NCI-H2227 treated with DMSO at 0.1 percent for 48 hours (cell line): Measurements from ENCODE around the gene BTG1.

ENCODE experiments used
- DNase-seq: peaks from one replicate; lab custom pipeline; 2025; lab: John Stamatoyannopoulos, UW

The BTG1 gene

DNA sequence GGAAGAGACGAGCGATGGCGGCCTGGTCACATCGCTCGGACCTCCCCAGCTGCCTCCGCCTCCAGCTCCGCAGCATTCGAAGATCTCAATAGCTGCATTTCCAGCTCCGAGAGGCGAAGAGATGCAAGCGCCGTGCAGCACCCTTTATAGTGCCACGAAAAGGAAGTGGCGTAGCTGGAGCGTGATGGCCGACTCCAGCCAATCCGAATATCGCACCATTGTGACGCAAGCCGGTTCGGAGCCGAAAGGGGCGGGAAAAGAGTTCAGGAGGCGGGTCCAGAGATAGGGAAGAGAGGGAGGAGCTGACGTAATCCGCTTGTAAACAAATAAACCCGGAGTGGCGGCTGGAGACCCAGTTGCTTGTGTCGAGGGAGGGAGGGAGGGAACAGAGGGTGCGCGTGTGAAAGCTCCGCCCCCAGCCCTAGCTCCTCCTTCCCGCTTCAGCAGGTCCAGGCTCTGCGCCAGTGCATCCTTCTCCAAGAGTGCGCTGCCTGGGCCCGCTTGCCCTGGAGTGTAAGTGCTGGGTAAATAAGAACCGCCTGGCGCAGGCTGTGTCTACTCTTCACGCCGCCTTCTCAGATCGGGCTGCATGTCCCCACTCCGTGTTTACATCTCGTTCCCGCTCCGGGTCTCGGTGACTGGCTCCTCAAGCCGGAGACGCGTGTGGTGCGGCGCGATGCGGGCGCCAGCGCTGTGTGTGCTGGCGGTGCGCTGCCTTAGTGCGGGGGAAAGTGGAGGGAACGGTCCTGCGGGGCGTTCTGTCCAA, at the start of gene BTG1:
BTG1 (minus strand) TSS at position 116 of the 766 bp plus-strand sequence. CDS start 311 bp downstream, outside the sequence.
- DNase-seq: peak; percentile 99

- no peak for DNase-seq
These were observed 48.9 kb upstream of the BTG1 start for GRCh38 chr12:92194561-92194960.

DNA sequence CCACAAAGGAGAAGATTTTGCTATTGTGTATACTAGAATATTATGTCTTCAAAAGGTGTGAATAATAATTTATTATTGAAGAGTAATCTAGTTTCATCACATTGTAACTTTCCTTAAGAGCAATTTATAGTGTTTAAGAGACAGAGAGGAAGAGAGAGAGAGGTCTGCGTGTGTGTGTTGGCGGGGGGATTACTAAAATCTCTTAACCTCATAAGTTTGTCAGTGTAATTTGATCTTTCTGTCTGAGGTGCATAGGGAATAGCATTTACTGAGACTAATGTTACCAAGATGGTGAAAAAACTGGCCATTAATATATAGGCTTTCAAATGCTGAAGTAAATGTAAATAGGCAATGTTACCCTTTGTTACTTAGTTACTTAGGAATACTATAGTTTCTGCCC, 48.2 kb upstream of the BTG1 start:
- DNase-seq: no peak

DNA sequence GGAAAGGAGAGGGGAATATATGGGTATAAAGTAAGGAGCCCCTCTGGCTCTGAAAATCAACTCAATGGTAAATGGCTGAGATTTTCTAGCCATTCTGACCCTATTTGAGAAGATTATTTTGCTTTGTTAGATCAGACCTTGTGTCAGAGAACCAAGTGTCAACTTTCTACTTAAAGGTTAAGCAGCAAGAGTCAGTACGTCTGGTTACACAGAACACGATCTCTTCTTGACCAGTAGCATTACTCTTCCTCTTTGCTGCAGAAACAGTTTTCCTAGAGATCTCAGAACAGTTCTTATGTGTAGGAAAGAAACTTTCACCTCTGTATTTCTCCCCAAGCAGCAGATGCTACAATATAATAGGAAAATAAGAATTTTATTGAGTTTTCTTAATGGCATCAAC, 47.4 kb upstream of the BTG1 start:
- no peak for DNase-seq

DNA sequence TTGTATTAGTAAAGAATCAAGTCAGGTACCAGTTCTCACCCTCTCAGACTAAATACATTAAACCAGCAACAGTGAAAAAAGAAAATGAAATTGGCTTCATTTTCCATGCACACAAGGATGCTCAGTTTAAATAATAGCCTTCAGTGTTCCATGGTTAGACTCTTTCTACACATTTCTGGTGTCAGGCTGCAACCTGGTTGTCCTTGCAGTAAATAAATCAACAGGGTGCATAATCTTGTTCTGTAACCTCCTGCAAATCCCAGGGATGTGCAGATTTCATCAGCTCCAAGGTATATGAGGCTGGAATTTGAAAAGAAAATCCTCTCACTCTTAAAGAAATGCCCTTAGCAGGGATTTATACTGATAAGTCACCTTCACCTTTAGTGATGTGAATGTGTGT, 46.7 kb upstream of the BTG1 start:
- DNase-seq: no peak

DNA sequence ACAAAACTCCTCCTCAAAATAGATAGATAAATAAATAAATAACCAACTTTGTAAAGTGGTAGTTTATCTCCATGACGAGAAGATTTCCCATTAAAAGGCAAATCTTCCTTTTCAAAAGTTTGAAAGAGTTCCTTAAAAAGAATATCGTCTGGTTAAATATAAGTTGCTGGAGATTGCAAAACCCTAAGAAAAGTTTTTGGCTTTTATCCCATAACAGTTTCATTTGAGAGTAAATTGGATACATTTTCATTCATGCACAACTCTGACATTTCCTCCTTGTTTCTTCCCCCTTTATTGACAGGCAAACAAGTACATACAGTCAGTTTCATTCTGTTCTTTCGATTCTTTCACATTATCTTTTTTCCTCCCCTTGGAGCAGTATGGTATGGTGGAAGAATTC, 45.4 kb upstream of the BTG1 start:
- no peak for DNase-seq

- DNase-seq: no peak
These were observed 43.0 kb upstream of the BTG1 start for GRCh38 chr12:92188517-92189188.

GRCh38 chr12:92186038-92186470, 40.4 kb upstream of the BTG1 start:
- DNase-seq: no peak

DNA sequence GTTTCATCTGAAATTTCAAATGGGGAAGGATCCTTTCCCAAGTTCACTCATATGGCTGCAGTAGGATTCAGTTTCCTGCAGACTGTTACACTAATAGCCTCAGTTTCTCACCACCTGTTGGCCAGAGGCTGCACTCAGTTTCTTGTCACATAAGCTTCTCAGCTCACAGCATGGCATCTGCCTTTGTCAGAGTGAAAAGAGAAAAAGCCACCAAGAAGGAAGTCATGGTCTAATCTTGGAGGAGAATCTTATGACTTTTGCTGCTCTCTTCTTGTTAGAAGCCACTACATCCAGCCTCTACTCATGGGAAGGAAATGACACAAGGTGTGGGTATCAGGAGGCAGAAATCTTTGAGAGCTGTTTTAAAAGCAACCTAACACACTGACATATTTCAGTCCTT, 39.4 kb upstream of the BTG1 start:
- no peak for DNase-seq

DNA sequence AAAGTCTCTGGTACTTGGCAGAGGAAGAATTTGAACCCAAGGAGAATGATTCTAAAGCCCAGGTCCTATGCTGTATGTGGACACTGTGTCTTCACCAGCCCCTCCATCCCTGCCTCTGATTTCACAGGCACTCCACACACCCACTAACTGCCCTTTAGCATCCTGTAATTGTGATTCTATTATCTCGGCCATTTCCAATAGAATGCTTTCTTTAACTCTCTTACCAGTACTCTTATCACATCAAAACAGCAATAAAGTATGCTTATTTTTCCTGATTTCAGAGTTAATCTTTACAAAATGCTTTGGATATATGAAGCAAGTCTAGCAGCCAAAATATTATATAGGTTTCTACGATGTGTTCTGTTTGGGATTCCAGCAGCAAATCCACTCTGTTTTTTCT, 37.9 kb upstream of the BTG1 start:
- DNase-seq: peak; percentile 10

DNA sequence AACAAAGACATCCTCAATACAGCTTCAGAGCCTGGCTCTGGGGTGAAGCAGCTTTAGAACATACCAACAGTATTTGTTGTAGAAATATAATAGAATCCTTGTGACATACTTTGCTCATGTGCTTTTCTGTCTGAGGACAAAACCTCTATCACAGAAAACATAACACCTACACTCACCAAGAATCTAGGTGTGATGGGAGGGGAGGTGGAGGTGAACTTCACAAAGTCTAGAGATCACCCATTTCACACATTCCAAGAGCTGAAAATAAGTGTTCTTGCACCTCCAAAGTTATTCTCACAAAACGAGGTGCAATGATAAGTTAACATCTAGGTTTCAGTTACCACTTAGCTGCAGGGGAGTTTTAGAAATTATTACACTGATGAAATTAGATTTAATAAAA, 32.7 kb upstream of the BTG1 start:
- DNase-seq: no peak

GRCh38 chr12:92176646-92177045, 31.0 kb upstream of the BTG1 start:
- no peak for DNase-seq

- DNase-seq: no peak
These were observed 30.3 kb upstream of the BTG1 start for GRCh38 chr12:92175961-92176360.

DNA sequence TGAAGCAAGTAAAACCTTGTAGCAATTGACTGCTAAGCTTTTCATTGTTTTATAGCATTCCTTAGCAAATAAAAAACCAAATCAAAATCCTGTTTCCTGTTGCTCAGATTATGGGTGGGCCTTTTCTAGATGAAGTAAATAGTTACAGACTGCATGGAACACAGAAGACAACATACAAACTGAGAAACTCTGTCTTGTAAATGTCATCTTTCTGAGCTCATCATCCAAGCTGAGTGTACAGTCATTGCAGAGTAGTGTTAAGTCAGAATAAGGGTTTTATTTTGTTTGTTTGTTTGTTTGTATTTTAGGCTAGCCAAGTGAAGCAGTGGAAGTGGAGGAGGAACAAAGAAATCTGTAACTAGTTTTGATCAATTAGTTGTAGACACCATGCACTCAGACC, 24.4 kb upstream of the BTG1 start:
- no peak for DNase-seq

DNA sequence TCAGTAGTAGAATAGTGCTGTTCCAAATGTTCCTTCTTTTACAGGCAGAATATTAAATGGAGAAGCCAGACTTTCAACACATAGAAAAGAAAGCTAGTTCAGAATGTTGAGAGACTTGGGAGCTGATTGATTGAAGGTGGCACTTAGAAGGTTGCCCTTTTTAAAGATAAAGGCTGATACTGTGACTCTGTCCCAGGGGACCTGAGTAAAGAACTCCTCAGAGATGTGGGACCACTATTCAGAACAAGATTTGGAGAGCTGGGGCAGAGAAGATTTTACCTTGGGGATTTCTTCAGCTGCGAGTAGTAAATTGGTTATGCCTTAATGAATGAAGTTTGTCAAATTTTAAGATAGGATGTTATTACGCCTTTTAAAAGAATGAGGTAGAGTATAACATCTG, 21.4 kb upstream of the BTG1 start:
- no peak for DNase-seq

- DNase-seq: no peak
These were observed 19.1 kb upstream of the BTG1 start for GRCh38 chr12:92164712-92165111.

- DNase-seq: no peak
These were observed 16.4 kb upstream of the BTG1 start for GRCh38 chr12:92162079-92162478.

DNA sequence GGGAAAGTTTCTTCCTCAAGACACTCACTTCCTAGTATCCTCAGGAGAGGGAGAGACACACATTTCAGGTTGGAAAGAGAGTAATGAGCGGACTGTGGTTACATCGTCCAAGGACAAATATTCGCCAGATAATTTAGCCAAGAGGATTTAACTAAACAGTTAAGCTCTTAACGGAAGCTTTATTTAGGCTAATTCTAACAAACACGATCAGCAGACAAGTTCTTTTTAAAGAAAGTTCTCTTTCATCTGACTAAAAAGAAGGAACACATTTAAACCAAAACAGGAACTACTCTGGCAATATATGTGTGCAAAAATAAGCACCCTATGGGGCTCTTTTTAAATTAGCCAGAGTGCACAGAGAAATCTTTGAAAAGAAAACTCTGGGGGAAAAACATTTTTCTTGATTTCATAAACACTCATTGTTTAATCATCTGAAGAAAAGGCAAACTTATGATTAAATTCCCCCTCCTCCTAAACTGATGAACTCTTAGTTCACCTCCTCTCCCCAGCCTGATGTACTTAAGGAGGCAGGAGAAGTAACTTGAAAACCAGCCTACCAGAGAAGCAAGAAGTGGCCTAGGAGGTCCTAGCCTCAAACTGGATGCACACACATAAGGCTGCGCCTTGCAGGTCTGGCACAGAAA, 13.3 kb upstream of the BTG1 start:
- no peak for DNase-seq

GRCh38 chr12:92156704-92157395, 11.2 kb upstream of the BTG1 start:
- no peak for DNase-seq

GRCh38 chr12:92156139-92156538, 10.5 kb upstream of the BTG1 start:
- DNase-seq: no peak

- DNase-seq: no peak
These were observed 10.1 kb upstream of the BTG1 start for GRCh38 chr12:92155733-92156132.

DNA sequence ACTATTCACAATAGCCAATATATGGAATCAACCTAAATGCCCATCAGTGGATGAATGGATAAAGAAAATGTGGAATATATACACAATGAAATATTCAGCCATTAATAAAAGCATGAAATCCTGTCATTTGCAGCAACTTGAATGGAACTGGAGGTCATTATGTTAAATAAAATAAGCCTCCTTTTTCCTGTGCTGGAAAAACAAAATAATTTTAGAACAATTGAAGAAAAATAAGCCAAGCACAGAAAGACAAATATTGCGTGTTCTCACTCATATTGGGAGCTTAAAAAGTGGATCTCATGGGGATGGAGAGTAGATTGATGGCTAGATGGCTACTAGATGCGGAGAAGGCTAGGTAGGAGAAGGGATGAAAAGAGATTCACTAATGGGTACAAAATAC, 6.3 kb upstream of the BTG1 start:
- no peak for DNase-seq

DNA sequence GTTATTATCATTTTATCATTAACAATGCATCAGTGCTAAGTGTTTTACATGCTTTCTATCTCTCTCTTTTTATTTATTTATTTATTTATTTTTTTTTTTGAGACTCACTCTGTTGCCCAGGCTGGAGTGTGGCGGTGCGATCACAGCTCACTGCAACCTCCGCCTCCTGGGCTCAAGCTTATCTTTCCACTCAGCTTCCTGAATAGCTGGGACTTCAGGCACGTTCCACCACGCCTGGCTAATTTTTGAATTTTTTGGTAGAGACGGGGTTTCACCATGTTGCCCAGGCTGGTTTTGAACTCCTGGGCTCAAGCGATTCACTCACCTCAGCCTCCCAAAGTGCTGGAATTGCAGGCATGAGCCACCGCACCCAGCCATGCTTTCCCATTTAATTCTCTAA, 3.9 kb upstream of the BTG1 start:
- DNase-seq: no peak
